Mesenchymal stem cell (in vitro differentiated cells and primary cell): ENCODE results near the gene FGD2.

Source experiments
- DNase-seq: peaks from one replicate; pipeline ENCODE4 v3.0.0-alpha.2; 2013
- H2AFZ ChIP-seq: one replicate; pipeline ENCODE4 v1.6.1; 2013; ENCODE audit warnings: low read depth, mild to moderate bottlenecking, control low read depth, inconsistent platforms, low read length, moderate library complexity
- H2AK5ac ChIP-seq: 2 replicates; pipeline ENCODE4 v1.6.1; 2013; ENCODE audit warnings: low read length, moderate library complexity, mild to moderate bottlenecking, inconsistent platforms; ENCODE audit not compliant: severe bottlenecking
- H2BK120ac ChIP-seq: one replicate; pipeline ENCODE4 v1.6.1; 2013; ENCODE audit warnings: low read depth, mild to moderate bottlenecking, inconsistent platforms, low read length, moderate library complexity
- H2BK12ac ChIP-seq, 2 experiments: one replicate each; pipeline ENCODE4 v1.6.1; 2013; ENCODE audit warnings: inconsistent platforms in 2 of 2, low read length in 2 of 2, mild to moderate bottlenecking in 2 of 2, moderate library complexity in 2 of 2, control low read depth in 1 of 2
- H2BK15ac ChIP-seq: one replicate; pipeline ENCODE4 v1.6.1; 2013; ENCODE audit warnings: mild to moderate bottlenecking, low read depth, inconsistent platforms; ENCODE audit not compliant: poor library complexity, severe bottlenecking
- H2BK5ac ChIP-seq: 2 replicates; pipeline ENCODE4 v1.6.1; 2013; ENCODE audit warnings: low read depth, mild to moderate bottlenecking, low read length, control low read depth, inconsistent platforms; ENCODE audit not compliant: poor library complexity, severe bottlenecking
- H3K14ac ChIP-seq, 2 experiments: one replicate each; pipeline ENCODE4 v1.6.1; 2013; ENCODE audit warnings: inconsistent platforms in 2 of 2, low read length in 2 of 2, control low read depth in 1 of 2, mild to moderate bottlenecking in 1 of 2, moderate library complexity in 1 of 2
- H3K18ac ChIP-seq, 2 experiments: one replicate each; pipeline ENCODE4 v1.6.1; 2013; ENCODE audit warnings: inconsistent platforms in 2 of 2, low read length in 2 of 2, control low read depth in 1 of 2, low read depth in 1 of 2, mild to moderate bottlenecking in 1 of 2
- H3K23ac ChIP-seq, 2 experiments: one replicate each; pipeline ENCODE4 v1.6.1; 2013; ENCODE audit warnings: inconsistent platforms in 2 of 2, low read length in 2 of 2, mild to moderate bottlenecking in 2 of 2, moderate library complexity in 2 of 2, control low read depth in 1 of 2
- H3K27ac ChIP-seq: 2 replicates; pipeline ENCODE4 v1.5.1; 2013; ENCODE audit warnings: mild to moderate bottlenecking, moderate library complexity, low read length, control low read depth, inconsistent platforms; ENCODE audit not compliant: poor library complexity, severe bottlenecking
- H3K27me3 ChIP-seq, 2 experiments: 2 replicates each; pipeline versions ENCODE4 v1.6.1 to v1.7.0; 2013; ENCODE audit warnings: low read length in 2 of 2, mild to moderate bottlenecking in 2 of 2, moderate library complexity in 2 of 2, control low read depth in 1 of 2, inconsistent platforms in 1 of 2; ENCODE audit not compliant: control insufficient read depth in 1 of 2, insufficient read depth in 1 of 2
- H3K36me3 ChIP-seq, 2 experiments: 2 replicates each; pipeline versions ENCODE4 v1.6.1 to v1.7.0; 2013; ENCODE audit warnings: low read length in 2 of 2, control low read depth in 1 of 2, inconsistent platforms in 1 of 2, low read depth in 1 of 2, mild to moderate bottlenecking in 1 of 2; ENCODE audit not compliant: insufficient read depth in 2 of 2, control insufficient read depth in 1 of 2
- H3K4ac ChIP-seq, 2 experiments: one replicate each; pipeline ENCODE4 v1.6.1; 2013; ENCODE audit warnings: inconsistent platforms in 2 of 2, low read length in 2 of 2, mild to moderate bottlenecking in 2 of 2, moderate library complexity in 2 of 2, control low read depth in 1 of 2, low read depth in 1 of 2
- H3K4me1 ChIP-seq: 2 replicates; pipeline ENCODE4 v1.6.1; 2013; ENCODE audit warnings: low read depth, low read length, control low read depth; ENCODE audit not compliant: control insufficient read depth, insufficient read depth
- H3K4me2 ChIP-seq: 2 replicates; pipeline ENCODE4 v1.6.1; 2013; ENCODE audit warnings: low read length, mild to moderate bottlenecking, inconsistent platforms; ENCODE audit not compliant: poor library complexity, severe bottlenecking
- H3K4me3 ChIP-seq, 2 experiments: 2 replicates each; pipeline versions ENCODE4 v1.5.1 to v1.7.0; 2013; ENCODE audit warnings: low read length in 2 of 2, mild to moderate bottlenecking in 2 of 2, control low read depth in 1 of 2, low read depth in 1 of 2; ENCODE audit not compliant: insufficient read depth in 1 of 2
- H3K79me1 ChIP-seq: replicated peaks from 2 replicates; pipeline ENCODE4 v1.6.1; 2013; ENCODE audit warnings: mild to moderate bottlenecking, control low read depth, low read length, inconsistent platforms; ENCODE audit not compliant: poor library complexity, severe bottlenecking
- H3K9ac ChIP-seq: 2 replicates; pipeline ENCODE4 v1.7.0; 2013; ENCODE audit warnings: mild to moderate bottlenecking, low read length, moderate library complexity
- H3K9me3 ChIP-seq: 2 replicates; pipeline ENCODE4 v1.7.0; 2013; ENCODE audit warnings: mild to moderate bottlenecking, low read length; ENCODE audit not compliant: control insufficient read depth
- H4K8ac ChIP-seq: one replicate; pipeline ENCODE4 v1.6.1; 2013; ENCODE audit warnings: inconsistent platforms, mild to moderate bottlenecking, low read length, moderate library complexity
- H4K91ac ChIP-seq: one replicate; pipeline ENCODE4 v1.6.1; 2013; ENCODE audit warnings: mild to moderate bottlenecking, low read length, inconsistent platforms
- WGBS: methylation state at CpG from one replicate; pipeline ENCODE4 v1.1.7; 2013; ENCODE audit warnings: mixed read lengths; 5-methylcytosine and 5-hydroxymethylcytosine counted together

Gene FGD2

GRCh38 chr6:36969240-36969691 lies 36.2 kb upstream of the FGD2 start:
- H3K27me3 ChIP-seq, result no peaks in the 10 kb centered on the region
- H2AK5ac ChIP-seq, result no peak overlapping the region
- H2BK5ac ChIP-seq, result no peak overlapping the region
- no peaks in the 10 kb centered on the region for H3K9me3 ChIP-seq
- 94% methylated on average over 14 of the region's 14 CpGs for WGBS
- no peak for DNase-seq
- no peak overlapping the region for H3K27ac ChIP-seq
- no peak overlapping the region for H3K18ac ChIP-seq
- no peak overlapping the region for H4K91ac ChIP-seq
- H3K4me1 ChIP-seq, result peaks cover 4% of the 10 kb centered on the region
- no peak overlapping the region for H3K4ac ChIP-seq
- H2BK12ac ChIP-seq, result no peak overlapping the region
- H4K8ac ChIP-seq, result no peak overlapping the region
- no peak overlapping the region for H2AFZ ChIP-seq
- no peak overlapping the region for H3K14ac ChIP-seq
- no peak overlapping the region for H2BK15ac ChIP-seq
- H3K4me2 ChIP-seq, result no peak overlapping the region
- no peak overlapping the region for H2BK120ac ChIP-seq
- no peak overlapping the region for H3K9ac ChIP-seq
- no peak overlapping the region for H3K23ac ChIP-seq
- peaks cover 73 to 83% of the 10 kb centered on the region in 2 experiments for H3K36me3 ChIP-seq
- no peak overlapping the region for H3K4me3 ChIP-seq
- H3K79me1 ChIP-seq, result peaks cover 24% of the 10 kb centered on the region

- no peak overlapping the region for H4K91ac ChIP-seq
- no peak overlapping the region for H2BK5ac ChIP-seq
- H3K9ac ChIP-seq, result no peak overlapping the region
- no peak overlapping the region for H3K4ac ChIP-seq
- no peak overlapping the region for H2BK120ac ChIP-seq
- H4K8ac ChIP-seq, result no peak overlapping the region
- H3K79me1 ChIP-seq, result peaks cover 28% of the 10 kb centered on the region
- H3K4me2 ChIP-seq, result no peak overlapping the region
- no peak overlapping the region for H3K18ac ChIP-seq
- DNase-seq, result no peak
- H3K36me3 ChIP-seq, result peaks cover 78 to 93% of the 10 kb centered on the region in 2 experiments
- no peak overlapping the region for H3K23ac ChIP-seq
- peaks cover 4% of the 10 kb centered on the region for H3K4me1 ChIP-seq
- no peak overlapping the region for H2BK15ac ChIP-seq
- H3K27me3 ChIP-seq, result no peaks in the 10 kb centered on the region
- no peaks in the 10 kb centered on the region for H3K9me3 ChIP-seq
- no peak overlapping the region for H3K14ac ChIP-seq
- H2AFZ ChIP-seq, result no peak overlapping the region
- H2BK12ac ChIP-seq, result no peak overlapping the region
- H2AK5ac ChIP-seq, result no peak overlapping the region
- 97% methylated on average over 15 of the region's 17 CpGs for WGBS
- H3K27ac ChIP-seq, result no peak overlapping the region
- H3K4me3 ChIP-seq, result no peak overlapping the region
These were observed 35.2 kb upstream of the FGD2 start for GRCh38 chr6:36969988-36970891.

GRCh38 chr6:36970892-36971842 lies 34.3 kb upstream of the FGD2 start:
- no peak for DNase-seq
- H3K18ac ChIP-seq, result no peak overlapping the region
- H2BK5ac ChIP-seq, result no peak overlapping the region
- H2AFZ ChIP-seq, result no peak overlapping the region
- H3K4ac ChIP-seq, result no peak overlapping the region
- no peak overlapping the region for H3K14ac ChIP-seq
- WGBS, result 82% methylated on average over 15 of the region's 17 CpGs
- no peak overlapping the region for H2BK120ac ChIP-seq
- peaks cover 36% of the 10 kb centered on the region for H3K79me1 ChIP-seq
- no peak overlapping the region for H2AK5ac ChIP-seq
- H3K4me3 ChIP-seq, result no peak overlapping the region
- H3K36me3 ChIP-seq, result peaks cover 88 to 100% of the 10 kb centered on the region in 2 experiments
- H4K91ac ChIP-seq, result peak overlapping the region; percentile 7
- no peak overlapping the region for H2BK15ac ChIP-seq
- no peak overlapping the region for H3K9ac ChIP-seq
- no peak overlapping the region for H3K4me2 ChIP-seq
- no peak overlapping the region for H2BK12ac ChIP-seq
- H3K27ac ChIP-seq, result no peak overlapping the region
- H3K27me3 ChIP-seq, result no peaks in the 10 kb centered on the region
- no peak overlapping the region for H4K8ac ChIP-seq
- peaks cover 4% of the 10 kb centered on the region for H3K4me1 ChIP-seq
- H3K23ac ChIP-seq, result no peak overlapping the region
- no peaks in the 10 kb centered on the region for H3K9me3 ChIP-seq
